Measurements from ENCODE around the gene SLC4A2.

Gene SLC4A2

DNA sequence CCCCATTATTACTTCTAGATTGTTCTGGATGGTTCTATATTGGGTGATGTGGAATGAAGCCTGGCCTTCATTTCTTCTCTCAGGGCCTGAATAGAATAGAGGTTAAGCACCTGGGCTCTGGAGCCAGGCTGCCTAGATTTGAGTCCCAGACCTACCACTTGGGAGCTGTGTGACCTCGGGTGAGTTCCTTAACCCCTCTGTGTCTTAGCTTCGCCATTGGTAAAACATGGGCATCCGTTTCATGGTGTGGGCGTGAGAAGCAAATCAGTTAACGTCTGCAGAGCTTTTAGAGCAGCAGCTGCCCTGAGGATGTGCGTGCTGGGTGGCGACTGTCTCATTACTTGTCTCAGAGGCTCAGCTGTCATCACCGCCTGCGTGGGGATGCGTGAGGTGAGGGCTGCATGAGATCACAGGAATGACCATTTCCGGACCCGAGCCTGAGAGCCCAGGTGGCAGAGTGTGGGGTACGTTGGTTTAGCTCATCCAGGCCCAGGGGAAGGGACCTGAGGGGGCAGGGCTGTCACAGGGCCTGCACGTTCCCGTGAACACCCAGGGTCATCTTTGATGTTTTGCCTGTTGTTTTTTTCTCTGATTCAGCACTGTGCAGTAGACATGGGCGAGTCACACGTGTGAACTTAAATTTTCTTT, 36.6 kb downstream of the SLC4A2 start:
- DNase-seq = no peak

GRCh38 chr7:151099486-151100211, 40.3 kb downstream of the SLC4A2 start:
- no peak for DNase-seq

DNA sequence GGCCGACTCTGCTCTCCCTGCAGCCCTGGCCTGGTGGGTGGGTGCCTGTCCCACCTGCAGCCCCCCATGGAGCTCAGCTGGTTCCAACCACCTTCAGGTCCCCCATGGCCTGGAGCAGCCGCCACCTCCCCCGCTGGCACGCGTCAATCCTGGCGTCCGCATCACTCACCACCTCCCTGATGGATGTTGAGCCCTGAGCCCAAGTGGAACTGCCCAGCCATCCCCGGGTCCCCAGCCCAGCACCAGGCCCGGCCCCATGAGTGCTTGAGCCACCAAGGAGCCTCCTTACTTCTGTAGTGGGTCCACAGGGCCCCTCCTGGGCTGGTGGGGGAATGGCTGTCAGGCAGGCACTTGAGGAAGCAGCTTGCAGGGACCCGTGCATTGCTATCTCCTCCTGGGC, 41.5 kb downstream of the SLC4A2 start:
- no peak for DNase-seq

GRCh38 chr7:151101621-151102396, 42.4 kb downstream of the SLC4A2 start:
- no peak for DNase-seq

DNA sequence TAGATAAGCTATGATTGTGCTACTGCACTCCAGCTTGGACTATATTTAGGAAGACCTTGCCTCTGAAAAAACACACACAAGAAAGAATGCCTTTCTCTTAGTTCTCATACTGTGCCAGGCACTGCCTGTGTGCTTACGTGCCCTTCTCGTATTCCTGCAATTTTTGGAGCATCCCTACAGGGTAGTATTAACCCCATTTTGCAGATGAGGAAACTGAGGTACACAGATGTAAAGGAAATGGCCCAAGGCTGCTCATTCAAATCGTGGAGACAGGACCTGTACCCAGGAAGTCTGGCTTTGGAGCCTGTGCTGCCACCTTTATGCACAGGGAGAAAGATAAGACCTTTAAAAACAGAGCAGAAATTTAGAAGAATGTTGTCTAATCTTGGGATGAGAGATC, 43.6 kb downstream of the SLC4A2 start:
- no peak for DNase-seq

- DNase-seq = no peak
Measured at GRCh38 chr7:151103973-151104372, 44.6 kb downstream of the SLC4A2 start.

DNA sequence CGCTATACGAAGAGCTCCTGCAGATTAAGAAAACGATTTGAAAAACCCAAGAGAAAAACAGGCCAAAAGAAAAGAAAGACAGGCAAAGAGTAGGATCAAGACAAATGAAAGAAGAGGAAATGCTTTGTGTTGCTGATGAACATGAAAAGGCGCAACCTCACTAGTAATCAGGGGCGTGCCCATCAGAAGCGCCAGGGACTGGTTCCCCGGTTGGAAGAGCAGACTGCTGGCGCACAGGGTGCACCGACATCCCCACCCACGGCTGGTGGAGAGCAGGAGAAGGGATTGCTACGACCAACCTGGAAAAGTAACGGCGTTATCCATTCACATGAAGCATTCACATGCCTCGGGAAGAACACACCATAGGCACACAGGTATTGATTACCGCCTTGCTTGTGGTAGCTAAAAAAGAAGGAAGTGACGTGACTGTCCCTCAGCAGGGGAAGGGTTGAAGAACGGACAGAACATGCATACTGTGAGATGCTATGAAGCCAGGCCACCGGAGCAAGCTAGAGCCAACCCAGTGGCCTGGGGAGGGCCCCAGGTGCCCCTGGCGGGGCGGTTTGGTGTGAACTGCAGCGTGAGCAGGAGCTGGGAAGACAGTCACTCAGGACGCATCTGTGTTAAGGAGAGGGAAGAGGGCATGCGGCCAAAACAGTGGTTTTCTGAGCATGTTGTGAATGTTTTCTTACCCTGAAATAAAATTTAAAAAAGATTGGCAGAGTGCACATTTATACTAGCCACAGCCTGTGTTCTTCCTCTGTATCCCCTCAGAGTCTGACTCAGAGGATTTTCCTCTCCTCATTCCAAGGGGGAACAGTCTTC, 45.2 kb downstream of the SLC4A2 start:
- DNase-seq = no peak

DNA sequence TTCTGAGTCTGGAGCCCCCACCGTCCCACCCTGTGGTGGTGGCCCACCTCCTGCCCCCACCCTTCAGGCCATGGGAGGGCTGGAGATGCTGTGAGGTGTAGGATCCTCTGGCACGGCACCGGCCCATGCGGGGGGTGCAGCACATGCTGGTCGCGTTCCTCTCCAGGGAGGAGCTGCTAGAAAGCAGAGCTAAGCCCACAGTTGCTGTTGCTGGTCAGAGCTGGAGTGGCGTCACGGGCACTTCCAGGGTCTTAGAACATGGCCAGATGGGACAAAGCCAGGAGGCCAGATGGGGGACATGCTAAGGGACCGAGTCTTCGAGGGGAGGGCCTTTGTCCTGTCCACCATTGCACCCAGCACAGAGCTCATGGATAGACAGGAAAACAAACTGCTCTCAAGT, 48.5 kb downstream of the SLC4A2 start:
- no peak for DNase-seq

- DNase-seq = no peak
Measured at GRCh38 chr7:151109094-151110048, 50.0 kb downstream of the SLC4A2 start.

DNA sequence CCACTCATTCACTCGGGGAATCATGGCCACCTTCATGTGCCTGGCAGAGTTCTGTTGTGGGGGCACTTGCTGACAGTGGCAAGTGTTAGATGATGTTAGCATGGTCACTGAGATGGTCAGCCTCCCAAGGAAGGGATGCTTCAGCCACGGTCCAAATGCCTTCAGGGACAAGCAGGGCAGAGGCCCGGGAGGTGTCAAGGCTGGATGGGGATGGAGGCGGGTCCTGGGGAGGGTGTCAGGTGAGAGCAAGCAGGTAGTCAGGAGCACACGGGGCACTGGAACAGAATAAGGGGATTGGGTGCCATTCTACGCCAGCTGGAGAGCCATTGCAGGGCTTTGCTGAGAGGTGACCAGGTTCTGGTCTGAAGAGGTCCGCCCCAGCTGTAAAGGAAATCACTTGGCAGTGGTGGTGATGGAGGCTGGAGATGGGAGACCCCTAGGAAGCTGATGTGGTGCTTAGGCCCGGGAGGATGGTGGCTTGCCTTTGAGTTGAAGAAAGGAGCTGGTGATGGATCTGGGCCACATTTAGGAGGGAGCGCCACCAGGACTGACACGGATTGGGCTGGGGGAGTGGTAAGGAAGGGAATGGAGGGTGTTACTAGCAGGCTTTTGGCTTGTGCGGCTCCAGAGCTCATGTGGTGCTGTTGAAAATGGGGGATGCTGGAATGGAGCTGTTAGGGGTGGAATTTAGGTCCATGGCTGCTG, 51.0 kb downstream of the SLC4A2 start:
- DNase-seq = no peak

DNA sequence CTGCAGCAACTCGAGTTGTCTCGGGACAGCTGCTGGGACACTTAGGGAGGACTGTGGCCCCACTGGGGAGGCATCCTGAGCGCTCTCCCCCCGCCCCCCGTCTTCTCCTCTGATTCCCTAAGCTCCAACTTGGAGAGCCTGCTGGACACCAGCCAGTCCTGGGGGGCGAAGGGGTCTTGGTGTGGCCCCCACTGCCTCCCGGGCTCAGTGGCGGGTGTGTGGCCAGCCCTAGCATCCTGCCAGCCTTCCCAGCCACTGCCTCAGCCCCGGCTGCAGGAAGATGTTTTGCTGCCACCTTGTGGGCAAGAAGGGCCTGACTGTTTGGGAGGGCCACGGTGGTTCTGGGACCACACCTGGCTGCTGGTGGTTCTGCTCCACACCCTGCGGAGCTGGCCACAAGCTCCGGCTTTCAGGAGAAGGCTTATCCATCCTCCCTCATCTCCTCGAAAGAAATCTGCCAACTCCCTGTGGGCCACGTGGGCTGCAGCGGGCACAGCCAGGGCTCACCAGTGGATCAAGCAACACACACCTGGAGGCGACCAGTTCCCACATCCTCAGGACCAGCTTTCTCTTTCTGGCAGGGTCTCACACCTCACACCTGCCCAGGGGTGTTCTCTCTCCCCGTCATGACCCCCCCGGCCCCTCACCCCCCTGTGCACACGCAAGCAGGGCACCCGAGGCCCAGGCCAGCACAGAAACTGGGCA, 51.7 kb downstream of the SLC4A2 start:
- peak; percentile 61 for DNase-seq

GRCh38 chr7:151113344-151114150, 54.2 kb downstream of the SLC4A2 start:
- DNase-seq = no peak

DNA sequence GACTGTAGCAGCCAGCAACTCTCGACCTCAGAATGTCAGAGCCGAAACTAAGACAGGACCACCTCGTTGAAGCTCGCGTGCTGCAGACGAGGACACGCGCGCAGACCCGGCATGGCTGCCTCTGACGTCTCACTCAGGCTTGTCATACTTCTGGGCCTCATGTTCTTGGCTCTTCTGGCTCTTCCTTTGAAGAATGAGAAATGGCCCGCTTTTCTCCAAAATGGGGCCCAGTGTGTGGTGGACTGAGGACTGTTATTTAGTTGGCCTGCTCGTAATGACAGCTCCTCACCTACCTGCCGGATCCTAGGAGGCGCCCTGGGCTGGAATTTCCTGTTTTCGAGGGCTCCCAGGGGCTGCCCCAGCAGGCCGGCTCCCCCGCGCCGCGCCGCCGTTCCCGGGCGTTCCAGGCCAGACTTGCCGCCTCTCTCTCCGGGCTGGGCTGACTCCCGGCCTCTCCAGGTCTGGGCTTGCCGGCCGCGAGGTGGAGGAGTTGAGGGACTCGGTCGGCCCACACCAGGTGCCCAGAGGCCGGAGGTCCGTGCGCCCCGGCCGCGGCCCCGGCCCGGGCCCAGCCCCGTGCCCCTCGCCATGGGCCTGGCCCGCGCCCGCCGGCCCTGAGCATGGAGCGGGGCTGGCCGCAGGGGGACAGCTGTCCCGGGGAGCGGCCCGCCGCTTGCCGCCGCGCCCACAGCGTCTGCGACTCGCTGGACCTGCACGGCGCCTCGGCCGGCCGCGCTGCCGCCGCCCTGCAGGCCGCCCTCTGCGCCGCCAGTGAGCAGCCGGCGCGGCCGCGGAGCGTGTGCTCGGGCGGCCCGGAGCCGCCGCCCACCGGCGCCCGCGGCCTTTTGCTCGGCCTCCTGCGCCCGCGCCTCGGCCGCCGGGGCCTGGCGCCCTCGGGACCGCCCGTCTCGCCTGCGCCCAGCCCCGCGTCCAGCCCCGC, 55.0 kb downstream of the SLC4A2 start:
- DNase-seq = no peak

DNA sequence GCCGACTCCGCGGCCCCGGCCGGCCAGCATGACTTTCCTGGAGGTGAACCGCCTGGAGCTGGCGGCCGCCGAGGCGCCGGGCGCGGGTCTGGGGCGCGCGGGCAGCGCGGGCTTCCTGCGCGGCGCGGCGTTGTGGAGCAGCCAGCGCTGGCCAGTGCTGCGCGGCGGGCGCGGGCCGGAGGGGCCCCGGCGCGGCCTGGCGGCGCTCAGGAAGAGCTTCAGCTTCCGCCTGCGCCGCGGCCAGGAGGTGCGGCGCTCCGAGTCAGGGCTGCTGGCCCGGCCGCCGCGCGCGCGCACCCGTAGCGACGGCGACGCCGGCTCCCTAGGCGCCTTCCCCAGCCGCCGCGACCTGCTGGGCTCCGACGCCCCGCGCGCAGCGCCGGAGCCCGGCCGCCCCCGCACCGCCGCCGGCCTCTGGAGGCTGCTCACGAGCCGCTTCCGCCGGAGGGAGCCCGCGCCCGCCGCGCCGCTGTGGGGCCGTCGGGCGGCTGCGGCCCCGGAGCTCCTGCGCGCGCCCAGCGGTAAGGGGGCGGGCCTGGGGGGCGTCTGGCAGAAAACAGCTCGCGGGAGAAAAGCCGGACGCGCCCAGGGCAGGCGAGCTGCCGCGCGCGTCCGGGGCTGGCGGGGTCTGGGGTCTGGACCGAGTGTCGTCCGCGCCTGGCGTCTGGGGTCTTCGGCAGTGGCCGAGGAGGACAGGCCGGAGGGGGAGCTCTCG, 55.9 kb downstream of the SLC4A2 start:
- DNase-seq = no peak

- no peak for DNase-seq
Measured at GRCh38 chr7:151115836-151116418, 56.5 kb downstream of the SLC4A2 start.

GRCh38 chr7:151116603-151117440, 57.4 kb downstream of the SLC4A2 start:
- DNase-seq = no peak
